ENCODE results near the gene SLC35B4.
A peak's percentile ranks its signal among the peaks of the same experiment; 100 is the strongest.

The SLC35B4 gene

GRCh38 chr7:134329614-134330346, 13.1 kb upstream of the SLC35B4 start:
- H3K4me3 ChIP-seq (ENCODE audit: low read length) = no peak overlapping the region
- H3K9me3 ChIP-seq (ENCODE audit: insufficient read depth, low read length) = no peaks in the 10 kb centered on the region
- H3K27ac ChIP-seq (ENCODE audit: low read length) = no peak overlapping the region
- H3K4me1 ChIP-seq (ENCODE audit: low read length) = peaks cover 25% of the 10 kb centered on the region
- TF ChIP-seq EZH2phosphoT487 (IDR thresholded peaks at IDR 0.05; ENCODE audit: low read depth) (no peak), CTCF (IDR thresholded peaks at IDR 0.05; ENCODE audit: low read depth, low read length) (no peak)
- H2AFZ ChIP-seq (ENCODE audit: low read depth, low read length) = no peak overlapping the region
- no peak overlapping the region for H3K4me2 ChIP-seq (ENCODE audit: low read length)
- no peak overlapping the region for H3K9ac ChIP-seq (ENCODE audit: low read length)
- H3K27me3 ChIP-seq (ENCODE audit: low read depth, low read length) = no peaks in the 10 kb centered on the region
- no peaks in the 10 kb centered on the region for H3K79me2 ChIP-seq (ENCODE audit: low read length)
- H3K36me3 ChIP-seq (replicated peaks; ENCODE audit: low read depth, low read length) = no peaks in the 10 kb centered on the region
- no peaks in the 10 kb centered on the region for H4K20me1 ChIP-seq (ENCODE audit: insufficient read depth, low read length)

GRCh38 chr7:134328900-134329299, 12.2 kb upstream of the SLC35B4 start:
- no peaks in the 10 kb centered on the region for H3K9me3 ChIP-seq (ENCODE audit: insufficient read depth, low read length)
- H3K9ac ChIP-seq (ENCODE audit: low read length) = no peak overlapping the region
- H3K4me3 ChIP-seq (ENCODE audit: low read length) = no peak overlapping the region
- no peaks in the 10 kb centered on the region for H3K27me3 ChIP-seq (ENCODE audit: low read depth, low read length)
- H3K4me1 ChIP-seq (ENCODE audit: low read length) = peaks cover 25% of the 10 kb centered on the region
- TF ChIP-seq EZH2phosphoT487 (IDR thresholded peaks at IDR 0.05; ENCODE audit: low read depth) (no peak), CTCF (IDR thresholded peaks at IDR 0.05; ENCODE audit: low read depth, low read length) (no peak)
- no peak overlapping the region; the same call in 1 of the 2 replicates for H2AFZ ChIP-seq (ENCODE audit: low read depth, low read length)
- H4K20me1 ChIP-seq (ENCODE audit: insufficient read depth, low read length) = no peaks in the 10 kb centered on the region
- H3K27ac ChIP-seq (ENCODE audit: low read length) = no peak overlapping the region
- H3K79me2 ChIP-seq (ENCODE audit: low read length) = no peaks in the 10 kb centered on the region
- no peak overlapping the region for H3K4me2 ChIP-seq (ENCODE audit: low read length)
- no peaks in the 10 kb centered on the region for H3K36me3 ChIP-seq (replicated peaks; ENCODE audit: low read depth, low read length)

- H3K27ac ChIP-seq (ENCODE audit: low read length) = no peak overlapping the region
- no peak overlapping the region for H3K9ac ChIP-seq (ENCODE audit: low read length)
- peaks cover 25% of the 10 kb centered on the region for H3K4me1 ChIP-seq (ENCODE audit: low read length)
- no peaks in the 10 kb centered on the region for H3K79me2 ChIP-seq (ENCODE audit: low read length)
- no peak for TF ChIP-seq EZH2phosphoT487 (IDR thresholded peaks at IDR 0.05; ENCODE audit: low read depth)
- TF ChIP-seq CTCF (IDR thresholded peaks at IDR 0.05; ENCODE audit: low read depth, low read length) = peak; percentile 80
- peaks cover 6% of the 10 kb centered on the region; the same call in 1 of the 2 replicates for H3K27me3 ChIP-seq (ENCODE audit: low read depth, low read length)
- no peaks in the 10 kb centered on the region for H3K36me3 ChIP-seq (replicated peaks; ENCODE audit: low read depth, low read length)
- no peaks in the 10 kb centered on the region for H4K20me1 ChIP-seq (ENCODE audit: insufficient read depth, low read length)
- H2AFZ ChIP-seq (ENCODE audit: low read depth, low read length) = peak overlapping the region; percentile 97
- no peaks in the 10 kb centered on the region for H3K9me3 ChIP-seq (ENCODE audit: insufficient read depth, low read length)
- peak overlapping the region; percentile 27 for H3K4me3 ChIP-seq (ENCODE audit: low read length)
- H3K4me2 ChIP-seq (ENCODE audit: low read length) = peak overlapping the region; percentile 47
These were observed 11.2 kb upstream of the SLC35B4 start for GRCh38 chr7:134327896-134328295.

DNA sequence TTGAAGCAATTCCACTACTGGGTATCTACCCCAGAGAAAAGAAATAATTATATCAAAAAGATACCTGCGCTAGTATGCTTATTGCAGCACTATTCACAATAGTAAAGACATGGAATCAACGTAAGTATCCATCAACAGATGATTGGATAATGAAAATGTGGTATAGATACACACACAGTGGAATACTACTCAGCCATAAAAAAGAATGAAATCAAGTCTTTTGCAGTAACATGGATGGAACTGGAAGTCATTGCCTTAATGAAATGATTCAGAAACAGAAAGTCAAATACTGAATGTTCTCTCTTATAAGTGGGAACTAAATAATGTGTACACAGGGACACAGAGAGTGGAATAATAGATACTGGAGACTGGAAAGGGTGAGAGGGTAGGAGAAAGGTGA, 7.4 kb upstream of the SLC35B4 start:
- TF ChIP-seq EZH2phosphoT487 (IDR thresholded peaks at IDR 0.05; ENCODE audit: low read depth) (no peak), CTCF (IDR thresholded peaks at IDR 0.05; ENCODE audit: low read depth, low read length) (no peak)

More for the DNA sequence above, 7.4 kb upstream of the SLC35B4 start:
- no peak overlapping the region for H3K4me3 ChIP-seq (ENCODE audit: low read length)
- H3K4me2 ChIP-seq (ENCODE audit: low read length) = no peak overlapping the region
- no peaks in the 10 kb centered on the region for H3K9me3 ChIP-seq (ENCODE audit: insufficient read depth, low read length)
- peaks cover 12% of the 10 kb centered on the region for H3K4me1 ChIP-seq (ENCODE audit: low read length)
- H3K9ac ChIP-seq (ENCODE audit: low read length) = no peak overlapping the region
- no peaks in the 10 kb centered on the region for H3K36me3 ChIP-seq (replicated peaks; ENCODE audit: low read depth, low read length)
- no peak overlapping the region for H2AFZ ChIP-seq (ENCODE audit: low read depth, low read length)
- peaks cover 6% of the 10 kb centered on the region; the same call in 1 of the 2 replicates for H3K27me3 ChIP-seq (ENCODE audit: low read depth, low read length)
- H3K27ac ChIP-seq (ENCODE audit: low read length) = no peak overlapping the region
- no peaks in the 10 kb centered on the region for H3K79me2 ChIP-seq (ENCODE audit: low read length)
- no peaks in the 10 kb centered on the region for H4K20me1 ChIP-seq (ENCODE audit: insufficient read depth, low read length)

Measured in OCI-LY3 (cell line).